ENCODE data around the gene SRGAP2B.
"Not testable (repeated sequence)": the region's sequence is repeated elsewhere in the genome, so short reads cannot be mapped to it uniquely, and the experiment has no call there.

SRGAP2B gene

DNA sequence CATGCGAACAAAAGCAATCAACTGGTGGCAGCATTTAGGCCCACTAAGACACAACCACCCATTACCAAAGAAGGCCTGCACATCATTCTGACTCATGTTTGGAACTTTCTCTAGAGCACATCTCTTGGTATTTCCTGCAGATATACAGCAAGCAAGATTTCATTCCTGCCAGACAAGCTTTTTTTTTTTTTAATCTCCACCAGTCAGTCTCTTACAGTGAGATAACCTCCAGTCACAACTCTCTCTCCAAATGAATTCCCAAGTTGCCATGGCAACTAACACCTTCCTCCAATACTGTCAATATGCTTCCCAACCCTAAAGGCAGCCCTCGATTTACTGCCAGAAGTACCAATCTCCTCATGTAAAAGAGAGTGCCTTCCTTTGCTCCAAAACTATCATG, 59.1 kb downstream of the SRGAP2B start:
- not testable (repeated sequence) for H3K9ac ChIP-seq (ENCODE audit: low read depth in 1 of 2, low read length in 2 of 2); H3K27ac ChIP-seq (ENCODE audit: low read depth in 2 of 2, low read length in 2 of 2); H3K4me3 ChIP-seq (ENCODE audit: low read length in 2 of 2); H3K4me1 ChIP-seq (ENCODE audit: control insufficient read depth in 2 of 2, insufficient read depth in 2 of 2, low read length in 2 of 2); H3K9me3 ChIP-seq (ENCODE audit: control insufficient read depth in 2 of 2, low read length in 2 of 2); H3K36me3 ChIP-seq (ENCODE audit: control insufficient read depth in 2 of 2, insufficient read depth in 2 of 2, low read length in 2 of 2); H3K27me3 ChIP-seq (ENCODE audit: control insufficient read depth in 2 of 2, insufficient read depth in 2 of 2, low read length in 2 of 2)

DNA sequence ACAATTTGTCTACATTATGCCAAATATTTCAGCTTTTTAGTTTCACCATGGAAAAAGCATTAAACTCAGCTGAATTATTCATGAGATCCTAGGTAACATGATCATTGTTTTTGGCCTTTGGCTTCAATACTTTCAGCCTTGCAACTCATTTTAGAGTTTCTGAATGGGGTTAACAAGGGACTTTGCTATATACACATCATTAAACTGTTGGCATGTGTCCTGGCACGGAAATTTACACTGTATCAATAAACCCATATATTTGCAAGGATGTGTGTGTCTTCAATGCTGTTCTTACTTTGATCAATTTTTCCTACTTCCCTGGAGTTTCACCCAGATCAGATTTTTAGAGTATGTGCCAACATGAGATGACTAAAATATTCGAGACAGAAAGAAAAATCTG, 61.6 kb downstream of the SRGAP2B start:
- not testable (repeated sequence) for H3K4me3 ChIP-seq (ENCODE audit: low read length in 2 of 2); H3K4me1 ChIP-seq (ENCODE audit: control insufficient read depth in 2 of 2, insufficient read depth in 2 of 2, low read length in 2 of 2); H3K27ac ChIP-seq (ENCODE audit: low read depth in 2 of 2, low read length in 2 of 2); H3K9me3 ChIP-seq (ENCODE audit: control insufficient read depth in 2 of 2, low read length in 2 of 2); H3K36me3 ChIP-seq (ENCODE audit: control insufficient read depth in 2 of 2, insufficient read depth in 2 of 2, low read length in 2 of 2); H3K27me3 ChIP-seq (ENCODE audit: control insufficient read depth in 2 of 2, insufficient read depth in 2 of 2, low read length in 2 of 2); H3K9ac ChIP-seq (ENCODE audit: low read depth in 1 of 2, low read length in 2 of 2)

DNA sequence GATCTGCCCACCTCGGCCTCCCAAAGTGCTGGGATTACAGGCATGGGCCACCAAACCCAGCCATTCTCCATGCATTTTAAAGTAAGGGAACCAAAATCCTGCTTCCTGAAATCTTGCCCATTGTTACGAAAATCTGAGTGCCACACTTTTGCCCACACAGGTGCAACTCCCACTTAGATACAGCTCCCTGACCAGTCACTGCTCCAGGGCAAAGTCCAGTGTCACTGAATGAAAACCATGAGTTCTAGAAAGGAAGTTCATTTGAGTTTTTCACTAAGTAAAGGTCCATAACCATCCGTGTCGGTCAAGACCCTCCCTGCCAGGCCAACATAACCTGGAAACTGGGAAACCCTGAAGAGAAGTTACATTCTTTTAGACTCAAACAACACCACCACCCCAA, 67.9 kb downstream of the SRGAP2B start:
- not testable (repeated sequence) for H3K9me3 ChIP-seq (ENCODE audit: control insufficient read depth in 2 of 2, low read length in 2 of 2); H3K9ac ChIP-seq (ENCODE audit: low read depth in 1 of 2, low read length in 2 of 2); H3K27ac ChIP-seq (ENCODE audit: low read depth in 2 of 2, low read length in 2 of 2); H3K4me3 ChIP-seq (ENCODE audit: low read length in 2 of 2); H3K27me3 ChIP-seq (ENCODE audit: control insufficient read depth in 2 of 2, insufficient read depth in 2 of 2, low read length in 2 of 2); H3K4me1 ChIP-seq (ENCODE audit: control insufficient read depth in 2 of 2, insufficient read depth in 2 of 2, low read length in 2 of 2); H3K36me3 ChIP-seq (ENCODE audit: control insufficient read depth in 2 of 2, insufficient read depth in 2 of 2, low read length in 2 of 2)

DNA sequence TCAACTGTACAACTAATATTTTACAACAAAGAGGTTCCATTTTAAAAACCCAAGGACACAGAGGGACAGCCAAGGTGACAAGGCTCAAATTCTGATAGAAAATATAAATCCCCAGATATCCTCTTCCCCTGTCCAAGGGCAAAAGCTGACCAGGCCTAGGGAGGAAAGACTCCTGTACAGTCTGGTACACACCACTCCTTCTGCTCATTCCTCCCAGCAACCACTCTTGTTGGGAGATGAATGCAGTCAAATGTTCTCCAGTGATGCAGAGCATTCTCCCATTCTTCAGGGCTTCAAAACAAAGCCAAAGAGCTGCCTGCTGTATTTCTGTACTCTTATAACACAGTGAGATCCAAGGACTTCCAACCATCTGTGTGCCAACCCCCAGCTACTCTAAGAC, 69.8 kb downstream of the SRGAP2B start:
- H3K4me3 ChIP-seq (ENCODE audit: low read length in 2 of 2); H3K9ac ChIP-seq (ENCODE audit: low read depth in 1 of 2, low read length in 2 of 2); H3K27ac ChIP-seq (ENCODE audit: low read depth in 2 of 2, low read length in 2 of 2); H3K4me1 ChIP-seq (ENCODE audit: control insufficient read depth in 2 of 2, insufficient read depth in 2 of 2, low read length in 2 of 2); H3K9me3 ChIP-seq (ENCODE audit: control insufficient read depth in 2 of 2, low read length in 2 of 2); H3K36me3 ChIP-seq (ENCODE audit: control insufficient read depth in 2 of 2, insufficient read depth in 2 of 2, low read length in 2 of 2); H3K27me3 ChIP-seq (ENCODE audit: control insufficient read depth in 2 of 2, insufficient read depth in 2 of 2, low read length in 2 of 2): not testable (repeated sequence)

DNA sequence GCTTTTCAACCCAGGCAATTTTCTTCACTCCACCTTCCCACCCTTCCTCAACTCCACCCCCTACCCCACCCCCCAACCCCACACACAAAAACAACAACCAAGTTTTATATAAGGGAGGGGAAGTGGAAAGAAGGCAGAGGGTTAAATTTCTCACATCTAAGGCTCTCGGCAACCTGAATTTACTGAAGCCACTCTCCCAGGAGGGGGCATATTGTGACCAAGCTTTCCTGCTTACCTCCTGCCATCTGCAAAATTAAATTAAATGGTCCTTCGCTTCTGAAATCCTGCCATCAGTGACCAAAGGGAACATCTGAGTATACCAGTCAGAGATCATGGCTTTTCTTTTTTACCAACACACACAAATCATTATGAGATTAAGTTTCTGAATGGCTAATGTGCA, 72.9 kb downstream of the SRGAP2B start:
- H3K27ac ChIP-seq (ENCODE audit: low read depth in 2 of 2, low read length in 2 of 2); H3K27me3 ChIP-seq (ENCODE audit: control insufficient read depth in 2 of 2, insufficient read depth in 2 of 2, low read length in 2 of 2); H3K9ac ChIP-seq (ENCODE audit: low read depth in 1 of 2, low read length in 2 of 2); H3K9me3 ChIP-seq (ENCODE audit: control insufficient read depth in 2 of 2, low read length in 2 of 2); H3K4me1 ChIP-seq (ENCODE audit: control insufficient read depth in 2 of 2, insufficient read depth in 2 of 2, low read length in 2 of 2); H3K4me3 ChIP-seq (ENCODE audit: low read length in 2 of 2); H3K36me3 ChIP-seq (ENCODE audit: control insufficient read depth in 2 of 2, insufficient read depth in 2 of 2, low read length in 2 of 2): not testable (repeated sequence)

DNA sequence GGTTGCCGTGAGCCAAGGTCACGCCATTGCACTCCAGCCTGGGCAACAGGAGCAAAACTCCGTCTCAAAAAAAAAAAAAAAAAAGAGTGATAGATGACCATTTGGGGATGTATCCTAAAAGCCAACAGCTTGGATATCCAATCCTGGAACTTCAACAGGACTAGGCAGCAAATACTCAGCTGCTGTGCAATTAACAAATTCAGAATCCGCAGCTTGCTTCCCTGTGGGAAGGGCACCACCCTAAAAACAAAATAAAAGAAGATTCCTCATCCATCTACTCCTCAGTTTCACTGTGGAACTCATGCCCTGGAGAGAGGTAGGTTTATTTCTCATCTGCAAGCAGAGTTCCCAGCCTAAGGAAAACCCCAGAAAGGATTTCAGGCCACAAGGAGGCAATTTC, 73.4 kb downstream of the SRGAP2B start:
- not testable (repeated sequence) for H3K4me1 ChIP-seq (ENCODE audit: control insufficient read depth in 2 of 2, insufficient read depth in 2 of 2, low read length in 2 of 2); H3K36me3 ChIP-seq (ENCODE audit: control insufficient read depth in 2 of 2, insufficient read depth in 2 of 2, low read length in 2 of 2); H3K27ac ChIP-seq (ENCODE audit: low read depth in 2 of 2, low read length in 2 of 2); H3K27me3 ChIP-seq (ENCODE audit: control insufficient read depth in 2 of 2, insufficient read depth in 2 of 2, low read length in 2 of 2); H3K9ac ChIP-seq (ENCODE audit: low read depth in 1 of 2, low read length in 2 of 2); H3K9me3 ChIP-seq (ENCODE audit: control insufficient read depth in 2 of 2, low read length in 2 of 2); H3K4me3 ChIP-seq (ENCODE audit: low read length in 2 of 2)

DNA sequence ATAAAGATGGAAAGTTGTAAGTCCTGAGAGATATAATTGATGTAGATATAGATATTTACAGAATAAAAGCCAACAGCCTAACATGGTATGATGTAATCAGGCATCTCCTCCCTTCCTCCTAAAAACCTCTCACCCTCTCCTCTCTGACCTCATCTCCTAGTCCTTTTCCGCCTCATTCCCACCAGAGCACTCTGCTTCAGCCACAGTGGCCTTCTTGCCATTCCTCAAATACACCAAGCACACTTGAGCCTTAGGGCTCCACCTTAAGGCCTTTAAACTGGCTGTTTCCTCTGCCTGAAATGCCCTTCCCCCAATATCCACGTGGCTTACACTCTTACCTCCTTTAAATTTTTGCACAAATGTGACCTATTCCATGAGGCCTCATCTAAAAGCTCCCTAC, 75.4 kb downstream of the SRGAP2B start:
- H3K9me3 ChIP-seq (ENCODE audit: control insufficient read depth in 2 of 2, low read length in 2 of 2); H3K36me3 ChIP-seq (ENCODE audit: control insufficient read depth in 2 of 2, insufficient read depth in 2 of 2, low read length in 2 of 2): not testable (repeated sequence)

DNA sequence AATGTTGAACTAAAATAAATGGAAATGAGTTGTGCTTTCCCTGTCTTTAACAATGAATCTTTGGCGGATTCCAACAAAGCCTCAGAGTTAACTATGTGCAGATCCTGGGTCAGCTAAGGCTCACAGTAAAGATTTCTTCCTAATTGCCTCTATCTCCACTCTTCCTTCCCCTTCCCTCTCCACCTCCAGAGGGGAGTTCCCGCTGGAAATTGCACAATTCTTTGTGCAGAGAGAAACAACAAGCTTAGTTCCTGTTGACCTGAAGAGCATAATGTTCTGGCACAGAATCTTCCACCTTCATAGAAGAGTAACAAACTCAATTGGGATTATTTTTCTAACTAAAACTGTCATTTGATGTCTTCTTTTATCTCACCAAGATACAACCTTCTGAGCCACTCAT, 77.4 kb downstream of the SRGAP2B start:
- not testable (repeated sequence) for H3K9ac ChIP-seq (ENCODE audit: low read depth in 1 of 2, low read length in 2 of 2); H3K27me3 ChIP-seq (ENCODE audit: control insufficient read depth in 2 of 2, insufficient read depth in 2 of 2, low read length in 2 of 2); H3K4me1 ChIP-seq (ENCODE audit: control insufficient read depth in 2 of 2, insufficient read depth in 2 of 2, low read length in 2 of 2); H3K27ac ChIP-seq (ENCODE audit: low read depth in 2 of 2, low read length in 2 of 2); H3K4me3 ChIP-seq (ENCODE audit: low read length in 2 of 2); H3K9me3 ChIP-seq (ENCODE audit: control insufficient read depth in 2 of 2, low read length in 2 of 2); H3K36me3 ChIP-seq (ENCODE audit: control insufficient read depth in 2 of 2, insufficient read depth in 2 of 2, low read length in 2 of 2)

More for the DNA sequence above, 75.4 kb downstream of the SRGAP2B start:
- H3K27me3 ChIP-seq (ENCODE audit: control insufficient read depth in 2 of 2, insufficient read depth in 2 of 2, low read length in 2 of 2); H3K4me3 ChIP-seq (ENCODE audit: low read length in 2 of 2); H3K27ac ChIP-seq (ENCODE audit: low read depth in 2 of 2, low read length in 2 of 2); H3K4me1 ChIP-seq (ENCODE audit: control insufficient read depth in 2 of 2, insufficient read depth in 2 of 2, low read length in 2 of 2); H3K9ac ChIP-seq (ENCODE audit: low read depth in 1 of 2, low read length in 2 of 2): not testable (repeated sequence)

DNA sequence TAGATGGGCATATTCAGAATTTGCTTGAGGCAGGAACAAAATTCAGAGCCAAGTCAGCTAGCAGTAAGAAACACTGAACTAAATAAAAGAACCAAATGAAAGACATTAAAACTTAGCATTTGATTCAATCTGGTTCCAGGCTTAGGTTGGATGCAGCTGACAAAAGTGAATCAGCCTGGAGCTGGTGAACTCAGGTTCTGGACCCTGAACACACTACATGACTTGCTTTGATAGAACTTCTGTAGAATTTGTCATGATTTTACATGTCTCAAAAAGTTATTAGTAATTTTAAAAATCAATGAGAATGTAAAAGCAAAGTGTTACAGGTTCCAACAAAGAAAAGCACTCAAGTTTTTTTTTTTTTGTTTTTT, 78.7 kb downstream of the SRGAP2B start:
- not testable (repeated sequence) for H3K36me3 ChIP-seq (ENCODE audit: control insufficient read depth in 2 of 2, insufficient read depth in 2 of 2, low read length in 2 of 2); H3K4me1 ChIP-seq (ENCODE audit: control insufficient read depth in 2 of 2, insufficient read depth in 2 of 2, low read length in 2 of 2); H3K27ac ChIP-seq (ENCODE audit: low read depth in 2 of 2, low read length in 2 of 2); H3K27me3 ChIP-seq (ENCODE audit: control insufficient read depth in 2 of 2, insufficient read depth in 2 of 2, low read length in 2 of 2); H3K9me3 ChIP-seq (ENCODE audit: control insufficient read depth in 2 of 2, low read length in 2 of 2); H3K9ac ChIP-seq (ENCODE audit: low read depth in 1 of 2, low read length in 2 of 2); H3K4me3 ChIP-seq (ENCODE audit: low read length in 2 of 2)

DNA sequence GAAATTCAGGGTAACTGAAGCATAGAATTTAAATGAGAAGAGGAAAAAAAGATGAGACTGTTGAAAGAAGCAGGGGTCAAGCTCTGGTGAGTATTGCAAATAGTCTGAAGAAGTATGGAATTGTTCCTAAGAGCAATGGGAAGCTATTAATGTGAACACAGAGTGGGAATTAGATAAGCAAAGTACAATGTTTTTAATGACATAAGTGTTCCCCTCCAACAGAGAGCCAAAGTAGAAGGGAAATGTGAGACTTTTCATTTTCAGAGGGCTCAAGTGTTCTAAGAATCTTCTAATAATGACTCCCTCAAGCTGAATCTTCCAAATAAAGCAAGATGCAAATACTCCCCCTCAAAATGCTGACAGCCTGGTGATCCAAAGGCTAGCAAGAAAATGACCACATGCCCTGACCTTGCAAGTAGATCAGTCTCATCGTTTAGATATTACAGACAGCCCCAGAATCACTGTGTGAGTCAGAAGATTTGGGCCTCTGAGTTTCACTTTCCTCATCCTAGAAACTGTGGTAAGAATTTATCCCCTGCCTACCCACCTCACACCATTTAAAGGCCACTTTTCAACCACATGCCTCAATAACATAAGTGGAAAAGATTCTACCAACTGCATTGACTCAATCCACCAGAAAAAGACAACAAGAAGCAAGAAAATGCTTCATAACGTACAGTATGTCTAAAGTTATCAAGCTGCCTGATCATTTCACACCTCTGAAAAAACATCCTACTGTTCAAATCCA, 79.2 kb downstream of the SRGAP2B start:
- not testable (repeated sequence) for H3K27me3 ChIP-seq (ENCODE audit: control insufficient read depth in 2 of 2, insufficient read depth in 2 of 2, low read length in 2 of 2); H3K9me3 ChIP-seq (ENCODE audit: control insufficient read depth in 2 of 2, low read length in 2 of 2); H3K36me3 ChIP-seq (ENCODE audit: control insufficient read depth in 2 of 2, insufficient read depth in 2 of 2, low read length in 2 of 2); H3K27ac ChIP-seq (ENCODE audit: low read depth in 2 of 2, low read length in 2 of 2); H3K4me3 ChIP-seq (ENCODE audit: low read length in 2 of 2); H3K9ac ChIP-seq (ENCODE audit: low read depth in 1 of 2, low read length in 2 of 2); H3K4me1 ChIP-seq (ENCODE audit: control insufficient read depth in 2 of 2, insufficient read depth in 2 of 2, low read length in 2 of 2)

DNA sequence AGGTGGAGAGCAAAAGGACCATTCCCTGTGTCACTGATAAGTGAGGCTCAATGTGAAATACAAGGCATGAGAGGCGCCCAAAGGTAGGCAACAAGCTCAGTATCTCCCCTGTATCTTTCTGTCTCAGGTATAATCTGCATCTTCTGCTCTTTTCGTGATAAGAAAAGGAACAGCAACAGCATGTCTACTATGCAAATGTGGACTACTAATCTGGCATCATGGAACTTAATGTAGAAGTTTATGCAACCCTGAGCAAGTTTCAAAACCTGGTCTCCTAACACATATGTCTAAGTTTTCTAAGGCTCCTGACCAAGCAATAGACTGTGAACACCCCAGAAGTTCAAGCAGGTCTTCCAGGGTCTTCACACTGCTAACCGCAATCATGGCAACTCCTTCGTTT, 81.8 kb downstream of the SRGAP2B start:
- not testable (repeated sequence) for H3K27ac ChIP-seq (ENCODE audit: low read depth in 2 of 2, low read length in 2 of 2); H3K36me3 ChIP-seq (ENCODE audit: control insufficient read depth in 2 of 2, insufficient read depth in 2 of 2, low read length in 2 of 2); H3K9ac ChIP-seq (ENCODE audit: low read depth in 1 of 2, low read length in 2 of 2); H3K27me3 ChIP-seq (ENCODE audit: control insufficient read depth in 2 of 2, insufficient read depth in 2 of 2, low read length in 2 of 2); H3K9me3 ChIP-seq (ENCODE audit: control insufficient read depth in 2 of 2, low read length in 2 of 2); H3K4me3 ChIP-seq (ENCODE audit: low read length in 2 of 2); H3K4me1 ChIP-seq (ENCODE audit: control insufficient read depth in 2 of 2, insufficient read depth in 2 of 2, low read length in 2 of 2)
